GM12878 (cell line): ENCODE results near the gene ZDHHC3. TPM values are rescaled to one million over a fixed set of nuclear protein-coding genes. Genes with fewer than 3 reads are reported as not detected.

Experiments
- ATAC-seq: fragments of 200-7000 bp; cut with Tn5 transposase; 3 replicates; pipeline ENCODE4 v1.9.1; 2020; ENCODE audit warnings: mild to moderate bottlenecking, moderate library complexity
- BruUV-seq: library from RNA; stranded (reverse); fragments of 400-500 nt; replicated peaks from 2 replicates; lab custom pipeline; 2021; lab: Mats Ljungman, UMichigan
- CTCF ChIA-PET: fragments of 300-600 bp; sonication (Branson Sonifier 250); formaldehyde crosslinking; extraction: SDS; loops from one replicate; lab custom pipeline; 2021; ENCODE audit warnings: inconsistent platforms; lab: Yijun Ruan, JAX
- POLR2A ChIA-PET: fragments of 350-600 bp; formaldehyde crosslinking; extraction: SDS; loops from one replicate; lab custom pipeline; 2021; ENCODE audit warnings: inconsistent platforms; lab: Charles Lee
- RAD21 ChIA-PET: fragments of 300-600 bp; sonication (Branson Sonifier 250); formaldehyde crosslinking; loops from one replicate; lab custom pipeline; 2023; ENCODE audit warnings: antibody characterized with exemption; ENCODE audit not compliant: unreplicated experiment; lab: Charles Lee
- SMC1A ChIA-PET: fragments of 300-600 bp; sonication (Branson Sonifier 250); formaldehyde crosslinking; loops from one replicate; lab custom pipeline; 2023; ENCODE audit not compliant: unreplicated experiment, uncharacterized antibody; lab: Charles Lee
- DNase-seq: peaks from one replicate; pipeline ENCODE4 v3.0.0-alpha.2; 2011; ENCODE audit warnings: low read depth, low spot score
- FAIRE-seq: peaks from 3 replicates; lab custom pipeline; 2011; peaks lifted over from hg19 to GRCh38; lab: Jason Lieb, UNC
- H2AFZ ChIP-seq: 2 replicates; pipeline ENCODE4 v1.6.0; 2011; ENCODE audit warnings: low read depth, low read length, control low read depth; ENCODE audit not compliant: control insufficient read depth
- H3K27ac ChIP-seq: 2 replicates; pipeline ENCODE4 v1.5.1; 2011; ENCODE audit warnings: control low read depth; ENCODE audit not compliant: control insufficient read depth, insufficient read depth
- H3K27me3 ChIP-seq, 2 experiments: replicated peaks in 1 of 2; 2 replicates each; pipeline versions ENCODE4 v1.6.0 to v1.6.1; 2011; ENCODE audit warnings: low read length in 1 of 2; ENCODE audit not compliant: control insufficient read depth in 2 of 2, insufficient read depth in 2 of 2
- H3K36me3 ChIP-seq, 2 experiments: 2 replicates each; pipeline ENCODE4 v1.5.1; 2011; ENCODE audit warnings: low read length in 1 of 2; ENCODE audit not compliant: control insufficient read depth in 2 of 2, insufficient read depth in 2 of 2
- H3K4me1 ChIP-seq: 2 replicates; pipeline ENCODE4 v1.6.1; 2011; ENCODE audit warnings: mild to moderate bottlenecking, low read length, moderate library complexity, mixed read lengths; ENCODE audit not compliant: control insufficient read depth, insufficient read depth
- H3K4me2 ChIP-seq: 2 replicates; pipeline ENCODE4 v1.6.0; 2011; ENCODE audit warnings: control low read depth; ENCODE audit not compliant: control insufficient read depth, insufficient read depth
- H3K4me3 ChIP-seq: fragments of 200-600 bp; sonication (generic); 2 replicates; pipeline ENCODE4 v1.5.1; 2016
- H3K79me2 ChIP-seq: 2 replicates; pipeline ENCODE4 v1.6.0; 2011; ENCODE audit warnings: low read length; ENCODE audit not compliant: control insufficient read depth, insufficient read depth
- H3K9ac ChIP-seq: 2 replicates; pipeline ENCODE4 v1.8.0; 2011; ENCODE audit warnings: low read length, control low read depth, mixed read lengths; ENCODE audit not compliant: control insufficient read depth, insufficient read depth
- H3K9me3 ChIP-seq: replicated peaks from 3 replicates; pipeline ENCODE4 v1.5.1; 2011; ENCODE audit warnings: mild to moderate bottlenecking, low read length; ENCODE audit not compliant: control insufficient read depth, insufficient read depth
- H4K20me1 ChIP-seq: 2 replicates; pipeline ENCODE4 v1.6.0; 2011; ENCODE audit not compliant: control insufficient read depth, insufficient read depth
- ETV6 ChIP-seq, 2 experiments: fragments of 450-650 bp in 1 of 2; IDR thresholded peaks in 1 of 2; conservative IDR thresholded peaks in 1 of 2; 2 replicates each; pipeline ENCODE4 v1.6.1; 2014; ENCODE audit warnings: antibody characterized with exemption in 1 of 2, borderline replicate concordance in 1 of 2, low read depth in 1 of 2, mild to moderate bottlenecking in 1 of 2, moderate library complexity in 1 of 2
- EZH2 ChIP-seq: IDR thresholded peaks from 2 replicates; pipeline ENCODE4 v1.6.1; 2012; ENCODE audit warnings: low read depth, mild to moderate bottlenecking, control low read depth, inconsistent platforms, low read length, borderline replicate concordance; ENCODE audit not compliant: control insufficient read depth
- HDGF ChIP-seq: fragments of 450-650 bp; IDR thresholded peaks from 2 replicates; pipeline ENCODE4 v1.6.1; 2016; ENCODE audit warnings: antibody characterized with exemption
- HSF1 ChIP-seq: fragments of 150-350 bp; IDR thresholded peaks from 2 replicates; pipeline ENCODE4 v1.6.1; 2014; ENCODE audit warnings: mild to moderate bottlenecking, low read depth, low read length
- WGBS: methylation state at CpG from one replicate; pipeline ENCODE4 v1.1.6; 2016; ENCODE audit warnings: low lambda C conversion rate; ENCODE audit not compliant: insufficient replicate concordance, insufficient coverage; ENCODE audit errors: missing lambda C conversion rate; 5-methylcytosine and 5-hydroxymethylcytosine counted together
- in situ Hi-C: fragments of 300-500 bp; cut with MboI; formaldehyde crosslinking; loops from 9 replicates; pipeline ENCODE4 v1.14.3; 2018; ENCODE audit warnings: mixed read lengths
- intact Hi-C: fragments of 100-400 bp; cut with micrococcal nuclease; formaldehyde crosslinking; loops from one replicate; pipeline ENCODE4 v1.14.2; 2022; ENCODE audit not compliant: unreplicated experiment
- polyA plus RNA-seq, 11 experiments: library from polyadenylated mRNA; depleted of rRNA in 4 of 11; unstranded in 6 of 11; stranded (reverse) in 5 of 11; fragments of >200 nt; fragmentation: Nextera tagmentation in 4 of 11; fragmentation: Illumina TruSeq in 1 of 11; extraction: Ambion mirVana in 4 of 11; extraction: Trizol in 1 of 11; gene quantifications; 1 replicate in 1 of 11; 2 replicates in 10 of 11; pipeline versions ENCODE4 v1.2.1 to v1.2.3, GENCODE V29; 2011 to 2016; ENCODE audit warnings: inconsistent platforms in 2 of 11, missing spikeins in 2 of 11, low read depth in 1 of 11
- total RNA-seq, 4 experiments: library from RNA; depleted of rRNA in 3 of 4; stranded (reverse); fragments of >200 nt in 3 of 4; fragmentation: Illumina TruSeq in 1 of 4; extraction: Trizol in 1 of 4; gene quantifications; 2 replicates each; pipeline versions ENCODE4 v1.2.1 to v1.2.3, GENCODE V29; 2013 to 2021
- TF ChIP-seq, protein P1 (sequence below): fragments of 150-350 bp; IDR thresholded peaks from 2 replicates; pipeline ENCODE4 v1.6.1; 2016; ENCODE audit warnings: low read depth, low read length

Gene ZDHHC3
- total and polyA plus RNA-seq, 10 of the 15 experiments (the other 5 are each of a cell fraction or from before 2014, with no cell fraction given): 6.8 to 79.1 (median 40.8) TPM

GRCh38 chr3:44918581-44918980 is 57.4 kb downstream of the ZDHHC3 start:
- H2AFZ ChIP-seq: no peak overlapping the region
- ChIA-PET CTCF (no interaction called here), RAD21 (no interaction called here), POLR2A (no interaction called here), SMC1A (no interaction called here)
- H3K36me3 ChIP-seq: no peaks in the 10 kb centered on the region; a peak in 2 of 4 replicates
- no peak overlapping the region for H3K4me2 ChIP-seq
- no peaks in the 10 kb centered on the region for H3K27me3 ChIP-seq
- H3K4me3 ChIP-seq: no peak overlapping the region
- no peaks in the 10 kb centered on the region for H3K9me3 ChIP-seq
- WGBS: 94% methylated on average over 6 of the region's 6 CpGs
- no peak overlapping the region for H3K9ac ChIP-seq
- H3K27ac ChIP-seq: no peak overlapping the region
- H3K79me2 ChIP-seq: no peaks in the 10 kb centered on the region
- ATAC-seq: no peak
- FAIRE-seq: no peak
- no peak for TF ChIP-seq ETV6 (conservative IDR thresholded peaks at IDR 0.05 in 1 of 2, IDR thresholded peaks at IDR 0.05 in 1 of 2; ENCODE audit: borderline replicate concordance in 1 of 2, low read depth in 1 of 2)
- no peak for TF ChIP-seq HSF1
- TF ChIP-seq HDGF: no peak
- TF ChIP-seq, protein P1, sequence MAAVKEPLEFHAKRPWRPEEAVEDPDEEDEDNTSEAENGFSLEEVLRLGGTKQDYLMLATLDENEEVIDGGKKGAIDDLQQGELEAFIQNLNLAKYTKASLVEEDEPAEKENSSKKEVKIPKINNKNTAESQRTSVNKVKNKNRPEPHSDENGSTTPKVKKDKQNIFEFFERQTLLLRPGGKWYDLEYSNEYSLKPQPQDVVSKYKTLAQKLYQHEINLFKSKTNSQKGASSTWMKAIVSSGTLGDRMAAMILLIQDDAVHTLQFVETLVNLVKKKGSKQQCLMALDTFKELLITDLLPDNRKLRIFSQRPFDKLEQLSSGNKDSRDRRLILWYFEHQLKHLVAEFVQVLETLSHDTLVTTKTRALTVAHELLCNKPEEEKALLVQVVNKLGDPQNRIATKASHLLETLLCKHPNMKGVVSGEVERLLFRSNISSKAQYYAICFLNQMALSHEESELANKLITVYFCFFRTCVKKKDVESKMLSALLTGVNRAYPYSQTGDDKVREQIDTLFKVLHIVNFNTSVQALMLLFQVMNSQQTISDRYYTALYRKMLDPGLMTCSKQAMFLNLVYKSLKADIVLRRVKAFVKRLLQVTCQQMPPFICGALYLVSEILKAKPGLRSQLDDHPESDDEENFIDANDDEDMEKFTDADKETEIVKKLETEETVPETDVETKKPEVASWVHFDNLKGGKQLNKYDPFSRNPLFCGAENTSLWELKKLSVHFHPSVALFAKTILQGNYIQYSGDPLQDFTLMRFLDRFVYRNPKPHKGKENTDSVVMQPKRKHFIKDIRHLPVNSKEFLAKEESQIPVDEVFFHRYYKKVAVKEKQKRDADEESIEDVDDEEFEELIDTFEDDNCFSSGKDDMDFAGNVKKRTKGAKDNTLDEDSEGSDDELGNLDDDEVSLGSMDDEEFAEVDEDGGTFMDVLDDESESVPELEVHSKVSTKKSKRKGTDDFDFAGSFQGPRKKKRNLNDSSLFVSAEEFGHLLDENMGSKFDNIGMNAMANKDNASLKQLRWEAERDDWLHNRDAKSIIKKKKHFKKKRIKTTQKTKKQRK: no peak
- TF ChIP-seq EZH2: no peak
- intact Hi-C loops: no loop called here
- no peaks in the 10 kb centered on the region for H4K20me1 ChIP-seq
- in situ Hi-C loops: loop anchor here (5.0 kb wide), 1 partner anchor 386 kb away; no protein-coding TSS in a partner anchor
- no peaks in the 10 kb centered on the region for H3K4me1 ChIP-seq
- no TSS peak for BruUV-seq
- no peak for DNase-seq
